ENCODE results near the gene NPLOC4. TPM values are rescaled to one million over a fixed set of nuclear protein-coding genes. Genes with fewer than 3 reads are reported as not detected.

NPLOC4 gene
- total and polyA plus RNA-seq, 9 of the 15 experiments (the other 6 are each of a cell fraction or from before 2014, with no cell fraction given): 1.5 to 116 (median 64.5) TPM

GRCh38 chr17:81527591-81528383 is 109.1 kb downstream of the NPLOC4 start, which contains the start of gene FSCN2:
Gene FSCN2, plus strand, starts transcription at chr17:81528377. Its CDS starts 155 bp downstream, at chr17:81528532.
- ChIA-PET POLR2A (interaction anchor here (0.9 kb wide), 1 partner anchor 15 kb away, joined by 3 read pairs; the partner anchor contains the start of gene ACTG1), CTCF (ENCODE audit: low intra/inter-chr PET ratio) (no interaction called here)
- peak within 1 kb of the TSS in 1 of 2 experiments; percentile 78; a peak in 2 of 4 replicates for H3K9ac ChIP-seq (ENCODE audit: insufficient read depth in 1 of 2, low read depth in 2 of 2, low read length in 2 of 2)
- no peaks in the 10 kb centered on the region for H3K9me1 ChIP-seq (ENCODE audit: control insufficient read depth, insufficient read depth, low read length)
- H3K4me1 ChIP-seq (replicated peaks in 1 of 2; ENCODE audit: control insufficient read depth in 2 of 2, insufficient read depth in 2 of 2, low read length in 2 of 2): peaks cover 0 to 64% of the 10 kb centered on the region in 2 experiments; a peak in 2 of 5 replicates
- H3K9me3 ChIP-seq (replicated peaks; ENCODE audit: control insufficient read depth, insufficient read depth, low read depth, low read length): 0 out of 2 replicates have a peak, but pooled peaks cover 2% of the 10 kb centered on the region
- no peaks in the 10 kb centered on the region for H4K20me1 ChIP-seq (replicated peaks; ENCODE audit: control insufficient read depth, insufficient read depth, low read length)
- peaks cover 0 to 38% of the 10 kb centered on the region in 2 experiments; a peak in 3 of 5 replicates for H3K27me3 ChIP-seq (ENCODE audit: control insufficient read depth in 2 of 2, insufficient read depth in 2 of 2, low read length in 2 of 2)
- no peaks in the 10 kb centered on the region for H3K36me3 ChIP-seq (ENCODE audit: control insufficient read depth, insufficient read depth, low read length)
- 0 out of 2 replicates have a peak, but pooled peaks have one; percentile 7 for TF ChIP-seq CREM (IDR thresholded peaks at IDR 0.05; ENCODE audit: low read depth)
- TF ChIP-seq UBTF (IDR thresholded peaks at IDR 0.05; ENCODE audit: borderline replicate concordance in 1 of 2, low read depth in 2 of 2, low read length in 2 of 2): peak in 1 of 2 experiments; percentile 37; a peak in 1 of 4 replicates
- TF ChIP-seq FOS (IDR thresholded peaks at IDR 0.05; ENCODE audit: extremely low read depth, insufficient read length): no peak
- TF ChIP-seq CTCF (IDR thresholded peaks at IDR 0.05 in 2 of 3, conservative IDR thresholded peaks at IDR 0.05 in 1 of 3; ENCODE audit: insufficient read depth in 2 of 3, low read depth in 1 of 3, low read length in 3 of 3): peak in 1 of 3 experiments; percentile 21; a peak in 1 of 6 replicates
- 0 out of 2 replicates have a peak, but pooled peaks have one; percentile 7 for TF ChIP-seq TFAP4 (CRISPR knock-in tag; IDR thresholded peaks at IDR 0.05; ENCODE audit: borderline replicate concordance)
- TF ChIP-seq POLR2G (IDR thresholded peaks at IDR 0.05; ENCODE audit: low read depth, low read length): peak; percentile 14
- H3K4me3 ChIP-seq: no peak within 1 kb of the TSS
- FAIRE-seq (no peak), DNase-seq (ENCODE audit: extremely low read depth in 1 of 4, low spot score in 3 of 4) (no peak), ATAC-seq (peak; percentile 68)
- intact Hi-C loops (cut with micrococcal nuclease): no loop called here
- no TSS peak for BruUV-seq (replicated peaks)
- no peak within 1 kb of the TSS for H3K4me2 ChIP-seq (ENCODE audit: insufficient read depth, low read length)
- H2AFZ ChIP-seq (ENCODE audit: low read depth, low read length): no peak within 1 kb of the TSS
- no peak within 1 kb of the TSS for H3K27ac ChIP-seq (ENCODE audit: extremely low read depth, low read depth, low read length)
- no peaks in the 10 kb centered on the region for H3K79me2 ChIP-seq (ENCODE audit: control insufficient read depth, insufficient read depth, low read length)
- 14% methylated on average over 34 of the region's 42 CpGs for WGBS (ENCODE audit: insufficient coverage, low coverage, missing lambda C conversion rate)
- in situ Hi-C loops (cut with MboI): no loop called here

Data from K562 (cell line).